Posterior vena cava (tissue), 2 donors: ENCODE results near the gene ZNF281. TPM values are rescaled to one million over a fixed set of nuclear protein-coding genes. Genes with fewer than 3 reads are reported as not detected.
"Not testable (repeated sequence)": the region's sequence is repeated elsewhere in the genome, so short reads cannot be mapped to it uniquely, and the experiment has no call there.

ENCODE experiments used
- DNase-seq: peaks from one replicate; pipeline ENCODE4 v3.0.0-alpha.2; 2020; ENCODE audit warnings: low spot score
- intact Hi-C, 2 donors: fragments of 100-400 bp; cut with DNase I; formaldehyde crosslinking; loops; one replicate each; pipeline versions ENCODE4 v1.14.1 to v1.14.2; 2022 to 2023
- total RNA-seq, 2 donors: library from RNA; stranded (reverse); fragmentation: NEBNext Ultra II Directional; extraction: Animal tissue kit (Norgen Biotek cat#: 25700); gene quantifications; one replicate each; pipeline ENCODE4 v1.2.1, GENCODE V29; 2021
- donor health status: DM: yes; HTN: yes; CAD: no.
- donor health status: DM: yes; HTN: yes; CAD: no.

ZNF281 gene
- total RNA-seq, 2 donors from 2014 or later = 8.9 to 12.0 TPM

DNA sequence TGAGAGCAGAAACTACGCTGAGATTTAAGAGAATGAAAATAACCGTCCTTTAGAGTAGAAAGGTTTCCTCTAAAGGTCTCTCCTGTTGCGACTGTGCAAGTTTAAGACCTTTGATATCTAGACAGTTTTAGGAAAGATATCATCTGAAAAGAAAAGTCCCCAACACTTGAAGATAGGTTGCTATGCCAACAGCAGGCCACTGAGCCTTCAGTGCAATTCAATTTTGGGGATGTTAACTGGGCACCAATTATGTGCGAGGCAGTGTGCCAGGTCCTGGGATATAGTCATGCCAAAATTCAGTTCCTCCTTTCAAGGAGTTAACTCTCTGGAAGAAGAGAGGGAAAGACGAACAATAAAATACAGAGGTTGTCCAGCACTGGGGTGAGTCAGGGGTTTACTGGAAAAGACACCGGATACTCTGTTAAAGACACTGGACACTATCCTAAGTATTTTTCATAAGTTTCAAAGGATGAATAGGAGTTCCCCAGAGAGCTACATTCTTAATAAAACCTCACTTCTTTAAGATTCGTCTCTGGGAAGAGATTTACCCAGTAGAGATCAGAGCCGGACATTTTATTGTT lies 25.5 kb upstream of the ZNF281 start:
- no peak for DNase-seq
- intact Hi-C loops = no loop called here

DNA sequence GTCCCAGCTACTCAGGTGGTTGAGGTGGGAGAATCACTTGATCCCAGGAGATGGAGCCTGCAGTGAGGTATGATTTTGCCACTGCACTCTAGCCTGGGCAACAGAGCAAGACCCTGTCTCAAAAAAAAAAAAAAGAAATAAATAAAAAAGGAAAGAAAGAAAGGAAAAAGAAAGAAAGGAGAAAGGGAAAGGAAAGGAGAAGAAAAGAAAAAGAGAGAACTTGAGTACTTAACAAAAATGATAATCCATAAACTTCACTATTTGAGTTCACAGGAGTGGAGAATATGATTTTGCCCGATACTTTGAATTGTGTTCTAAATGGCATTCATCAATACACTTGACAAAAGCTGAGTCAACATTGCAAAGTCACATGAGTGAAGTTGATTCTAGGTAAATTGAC lies 23.8 kb upstream of the ZNF281 start:
- no peak for DNase-seq
- intact Hi-C loops = no loop called here

DNA sequence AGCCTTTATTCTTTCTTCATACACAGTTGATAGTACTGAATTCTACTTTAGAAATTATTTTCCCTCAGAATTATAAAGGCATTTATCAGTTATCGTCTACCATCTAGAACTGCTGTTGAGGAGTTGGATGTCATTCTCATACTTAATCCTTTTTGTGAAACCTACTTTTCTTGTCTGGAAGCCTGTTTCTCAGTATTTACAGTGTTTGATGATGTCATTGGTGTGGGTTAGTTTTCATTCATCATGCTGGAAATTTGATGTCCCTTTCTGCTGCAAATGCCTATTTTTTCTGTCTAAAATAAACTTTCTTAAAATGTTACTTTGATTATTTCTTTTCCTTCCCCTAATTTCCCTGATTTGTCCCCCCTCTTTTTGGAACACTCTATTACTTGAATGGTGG lies 22.8 kb upstream of the ZNF281 start:
- intact Hi-C loops = no loop called here
- no peak for DNase-seq

DNA sequence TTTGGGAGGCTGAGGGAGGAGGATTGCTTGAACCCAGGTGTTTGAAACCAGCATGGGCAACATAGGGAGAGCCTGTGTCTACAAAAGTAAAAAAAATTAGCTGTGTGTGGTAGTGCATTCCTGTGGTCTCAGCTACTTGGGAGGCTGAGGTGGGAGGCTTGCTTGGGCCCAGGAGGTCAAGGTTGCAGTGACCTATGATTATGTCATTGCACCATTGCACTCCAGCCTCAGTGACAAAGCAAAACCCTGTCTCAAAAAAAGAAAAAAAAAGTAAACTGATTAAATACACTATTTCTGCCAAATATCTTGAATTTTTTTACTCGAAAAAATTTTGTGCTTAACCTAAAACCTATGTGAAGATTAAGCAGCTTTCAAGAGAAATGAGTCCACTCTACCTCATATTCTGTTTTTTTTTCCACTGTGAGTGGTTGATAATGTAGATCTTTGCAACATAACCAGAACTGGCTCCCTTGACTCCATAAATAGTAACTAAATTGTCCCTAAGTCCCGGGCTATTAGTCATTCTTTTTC lies 19.4 kb upstream of the ZNF281 start:
- intact Hi-C loops = no loop called here
- no peak for DNase-seq

DNA sequence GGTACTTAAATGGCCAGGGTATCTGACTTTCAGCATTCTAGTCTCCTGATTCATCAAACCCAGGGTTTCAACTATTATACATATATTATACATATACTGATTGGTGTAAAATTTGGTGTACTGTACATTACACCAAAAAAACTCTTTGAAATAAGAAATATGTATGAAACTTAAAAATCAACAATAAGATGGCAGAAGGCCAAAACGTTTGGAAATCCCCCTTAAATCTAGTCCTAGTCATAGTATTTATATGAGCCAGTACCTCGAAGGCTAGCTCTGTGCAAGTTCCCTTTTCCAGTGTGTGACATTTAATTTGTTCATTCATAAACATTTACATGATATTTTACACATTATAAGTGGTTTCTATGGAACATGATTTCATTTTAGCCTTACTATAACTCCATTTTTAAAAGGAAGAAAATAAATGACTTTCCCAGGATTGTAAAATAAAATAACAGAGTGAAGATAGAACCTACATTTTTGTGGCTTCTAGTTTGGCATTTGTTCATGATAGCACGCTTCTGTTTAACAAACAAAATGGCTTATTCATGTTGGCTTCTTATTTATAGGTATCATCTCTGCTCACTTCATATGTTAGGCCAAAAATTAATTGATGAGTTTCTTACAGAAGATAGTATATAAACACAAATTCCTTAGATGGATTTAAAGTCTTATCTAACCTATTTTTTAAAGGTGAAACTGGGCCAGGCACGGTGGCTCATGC lies 18.8 kb upstream of the ZNF281 start:
- intact Hi-C loops = no loop called here
- DNase-seq = no peak

DNA sequence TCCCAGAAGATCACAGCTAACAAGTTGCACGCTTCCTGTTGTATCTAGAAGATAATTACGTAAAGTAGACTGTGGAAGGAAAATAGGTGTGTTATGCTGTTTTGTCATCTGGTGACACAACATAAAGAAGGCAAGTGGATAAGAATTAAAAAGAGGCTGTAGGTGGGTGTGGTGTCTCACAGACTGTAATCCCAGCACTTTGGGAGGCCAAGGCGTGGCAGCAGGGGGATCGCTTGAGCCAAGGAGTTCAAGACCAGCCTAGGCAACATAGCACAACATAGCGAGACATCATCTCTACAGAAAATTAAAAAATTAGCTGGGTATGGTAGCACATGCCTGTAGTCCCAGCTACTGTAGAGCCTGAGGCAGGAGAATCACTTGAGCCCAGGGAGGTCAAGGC lies 17.9 kb upstream of the ZNF281 start:
- intact Hi-C loops = no loop called here
- no peak for DNase-seq

DNA sequence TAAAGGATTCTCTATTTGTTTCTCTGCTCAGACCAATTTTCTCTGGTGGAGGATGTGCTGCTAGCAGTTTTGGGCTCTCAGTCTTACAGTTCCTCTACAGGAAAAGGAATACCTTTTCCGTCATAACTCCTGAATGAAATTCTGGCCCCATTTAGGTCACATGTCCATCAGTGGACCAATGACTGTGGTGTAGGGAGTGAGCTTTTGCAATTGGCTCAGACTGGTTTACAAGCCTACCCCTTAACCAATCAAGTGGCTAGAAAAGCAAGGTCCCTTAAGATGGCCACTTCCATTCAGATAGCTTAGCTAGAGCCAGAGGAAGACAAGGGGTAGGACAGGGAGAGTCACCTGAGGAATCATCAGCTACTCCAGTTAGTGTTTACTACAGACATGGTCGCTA lies 16.4 kb upstream of the ZNF281 start:
- intact Hi-C loops = no loop called here
- DNase-seq = no peak

DNA sequence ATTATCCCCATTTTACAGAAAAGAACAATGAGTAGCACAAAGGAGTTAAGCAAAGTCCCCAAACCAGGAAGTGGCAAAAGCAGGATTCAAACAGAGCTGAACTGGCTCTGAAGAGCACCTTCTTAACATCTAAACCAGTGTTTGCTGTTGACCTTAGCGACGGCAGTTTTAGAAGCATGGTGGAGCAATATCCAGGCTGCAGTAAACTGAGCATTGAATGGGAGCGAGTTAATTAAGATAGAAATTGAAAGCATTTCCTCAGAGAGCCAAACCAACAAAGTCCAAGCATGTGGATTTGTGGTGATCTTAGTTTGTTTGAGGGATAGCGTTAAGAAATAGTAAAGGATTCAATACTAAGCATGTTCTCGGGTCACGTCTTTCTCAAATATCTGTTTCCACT lies 13.4 kb upstream of the ZNF281 start:
- intact Hi-C loops = no loop called here
- DNase-seq = no peak

GRCh38 chr1:200422211-200422610 lies 12.4 kb upstream of the ZNF281 start:
- DNase-seq = no peak
- intact Hi-C loops = no loop called here

DNA sequence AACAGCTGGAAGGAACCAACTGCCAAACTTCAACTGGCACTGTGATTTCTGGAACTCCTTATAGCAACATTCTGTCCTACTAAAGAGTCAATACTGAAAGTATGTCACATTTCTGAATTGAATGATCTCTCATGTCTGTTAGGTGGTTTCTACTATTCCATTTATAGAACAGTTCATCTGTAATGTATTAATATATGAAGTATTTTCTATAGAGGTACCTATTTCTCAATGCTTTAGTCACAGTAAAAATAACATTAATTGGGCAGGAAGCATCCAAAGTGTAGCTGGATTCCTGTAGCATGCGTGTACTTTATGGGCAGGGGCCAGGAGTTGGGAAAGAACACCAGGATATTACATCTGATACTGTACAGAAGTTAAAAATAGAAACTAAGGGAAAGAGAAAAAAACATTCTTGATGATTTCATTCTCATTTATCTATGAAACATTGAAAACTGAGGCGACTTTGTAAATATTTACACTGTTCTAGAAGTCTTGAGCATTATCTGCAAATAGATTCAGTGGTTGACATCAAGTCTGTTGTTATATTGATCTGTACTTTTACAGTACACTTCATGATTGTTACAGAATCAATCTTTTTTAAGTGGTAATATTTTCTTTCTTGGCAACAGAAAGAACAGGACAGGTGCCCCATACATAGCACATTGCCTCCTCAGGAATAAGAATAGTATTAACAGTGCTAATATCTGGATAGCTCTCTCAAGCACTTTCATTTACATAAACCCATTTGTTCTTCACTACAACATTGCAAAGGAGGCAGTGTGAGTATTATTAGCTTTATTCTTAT lies 6.2 kb upstream of the ZNF281 start:
- intact Hi-C loops = no loop called here
- DNase-seq = peak; percentile 85

GRCh38 chr1:200415227-200415626 lies 5.4 kb upstream of the ZNF281 start:
- intact Hi-C loops = no loop called here
- no peak for DNase-seq

DNA sequence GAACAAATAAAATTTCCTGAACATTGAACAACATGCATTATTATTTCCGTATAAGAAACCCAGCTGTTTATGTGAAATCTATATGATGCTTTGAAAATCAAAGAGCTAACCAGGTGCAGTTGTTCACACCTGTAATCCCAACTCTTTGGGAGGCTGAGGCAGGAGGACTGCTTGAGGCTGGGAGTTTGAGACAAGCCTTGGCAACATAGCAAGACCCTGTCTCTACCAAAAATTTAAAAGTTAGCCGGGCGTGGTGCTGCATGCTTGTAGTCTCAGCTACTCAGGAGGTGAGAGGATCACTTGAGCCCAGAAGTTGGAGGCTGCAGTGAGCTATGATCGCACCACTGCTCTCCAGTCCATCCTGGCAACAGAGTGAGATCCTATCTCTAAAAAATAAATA lies 4.8 kb upstream of the ZNF281 start:
- DNase-seq = no peak
- intact Hi-C loops = no loop called here

DNA sequence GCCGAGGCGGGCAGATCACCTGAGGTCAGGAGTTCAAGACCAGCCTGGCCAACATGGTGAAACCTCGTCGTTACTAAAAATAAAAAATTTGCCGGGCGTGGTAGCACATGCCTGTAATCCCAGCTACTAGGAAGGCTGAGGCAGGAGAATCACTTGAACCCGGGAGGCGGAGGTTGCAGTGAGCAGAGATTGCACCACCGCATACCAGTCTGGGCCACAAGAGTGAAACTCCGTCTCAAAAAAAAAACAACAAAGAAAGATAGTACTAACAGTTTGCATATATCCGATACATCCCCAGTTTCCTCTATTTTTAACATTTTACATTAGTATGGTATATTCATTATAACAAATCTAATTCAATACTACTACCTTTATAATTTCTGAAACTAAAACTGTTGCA lies 3.9 kb upstream of the ZNF281 start:
- intact Hi-C loops = not testable (repeated sequence)

DNA sequence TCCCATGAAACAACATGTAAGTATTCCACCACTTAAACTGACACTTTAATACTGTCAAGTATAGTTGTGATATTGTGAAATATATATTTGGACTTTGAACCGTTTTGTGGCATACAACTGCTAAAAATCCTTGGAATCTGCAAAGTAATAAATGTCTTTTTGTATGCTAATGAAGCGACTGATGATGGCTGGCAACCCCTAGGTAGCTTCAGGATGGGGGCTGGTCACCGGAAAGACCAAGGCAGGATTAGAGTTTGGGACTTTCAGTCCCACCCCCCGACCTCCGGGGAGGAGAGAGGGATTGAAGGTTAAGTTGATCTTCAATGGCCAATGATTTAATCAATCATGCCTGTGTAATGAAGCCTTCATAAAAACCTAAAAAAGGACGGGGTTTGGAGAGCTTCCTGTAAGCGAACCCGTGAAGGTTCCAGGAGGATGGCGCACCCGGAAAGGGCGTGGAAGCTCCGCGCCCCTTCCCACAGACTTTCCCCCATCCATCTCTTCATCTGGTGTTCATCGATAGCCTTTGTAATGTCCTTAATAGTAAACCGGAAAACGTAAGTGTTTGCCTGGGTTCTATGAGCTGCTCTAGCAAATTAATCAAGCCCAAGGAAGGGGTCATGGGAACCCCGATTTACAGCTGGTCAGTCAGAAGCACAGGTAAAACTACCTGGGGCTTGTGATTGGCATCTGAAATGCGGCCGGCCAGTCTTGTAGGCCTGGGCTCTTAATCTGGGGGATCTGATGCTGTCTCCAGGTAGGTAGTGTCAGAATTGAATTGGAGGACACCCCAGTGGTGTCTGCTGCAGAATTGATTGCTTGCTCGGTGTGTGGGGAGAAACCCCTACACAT lies 1.8 kb upstream of the ZNF281 start:
- DNase-seq = no peak
- intact Hi-C loops = no loop called here

More for the DNA sequence above, 3.9 kb upstream of the ZNF281 start:
- DNase-seq = not testable (repeated sequence)

DNA sequence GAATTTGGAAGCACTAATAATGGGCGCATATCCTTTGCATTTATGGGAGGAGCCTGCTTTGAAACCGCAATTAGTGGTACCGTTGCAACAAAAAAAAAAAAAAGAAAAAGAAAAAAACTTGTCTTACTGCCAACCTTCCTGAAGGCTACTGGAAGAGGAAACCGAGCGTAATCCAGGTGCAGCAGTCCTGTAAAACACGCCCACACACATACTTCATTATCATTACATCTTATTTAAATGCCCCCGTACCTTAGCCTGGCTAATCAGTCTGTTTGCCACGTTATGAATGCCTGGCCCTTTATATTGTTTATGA lies 686 bp upstream of the ZNF281 start:
- intact Hi-C loops = no loop called here
- no peak for DNase-seq

DNA sequence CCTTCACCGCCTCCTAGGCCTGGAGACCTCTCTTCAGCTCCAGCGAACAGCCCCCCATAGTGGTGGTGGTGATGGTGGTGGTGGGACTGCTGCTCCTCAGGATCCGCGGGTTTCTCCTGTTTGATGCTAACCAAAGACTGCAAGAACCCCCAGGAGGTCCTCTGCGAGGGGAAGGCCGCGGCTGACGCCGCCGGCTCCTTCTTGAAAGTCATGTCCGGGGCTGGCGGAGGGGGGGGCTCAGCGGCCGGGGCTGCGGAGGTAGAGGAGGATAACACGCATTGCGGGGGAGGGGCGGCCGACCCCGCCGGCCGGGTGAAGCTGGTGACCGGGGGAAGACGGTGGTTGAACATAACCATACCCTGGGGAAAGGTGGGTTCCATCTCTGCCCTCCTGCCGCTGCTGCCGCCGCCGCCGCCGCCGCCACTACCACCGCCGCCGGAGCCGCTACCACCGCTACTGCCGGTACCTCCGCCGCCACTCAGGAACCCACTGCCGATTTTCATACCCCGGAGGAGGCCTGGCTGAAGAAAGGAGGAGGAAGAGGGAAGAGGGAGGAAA lies 554 bp downstream of the ZNF281 start:
- intact Hi-C loops = no loop called here
- peak; percentile 86 for DNase-seq

DNA sequence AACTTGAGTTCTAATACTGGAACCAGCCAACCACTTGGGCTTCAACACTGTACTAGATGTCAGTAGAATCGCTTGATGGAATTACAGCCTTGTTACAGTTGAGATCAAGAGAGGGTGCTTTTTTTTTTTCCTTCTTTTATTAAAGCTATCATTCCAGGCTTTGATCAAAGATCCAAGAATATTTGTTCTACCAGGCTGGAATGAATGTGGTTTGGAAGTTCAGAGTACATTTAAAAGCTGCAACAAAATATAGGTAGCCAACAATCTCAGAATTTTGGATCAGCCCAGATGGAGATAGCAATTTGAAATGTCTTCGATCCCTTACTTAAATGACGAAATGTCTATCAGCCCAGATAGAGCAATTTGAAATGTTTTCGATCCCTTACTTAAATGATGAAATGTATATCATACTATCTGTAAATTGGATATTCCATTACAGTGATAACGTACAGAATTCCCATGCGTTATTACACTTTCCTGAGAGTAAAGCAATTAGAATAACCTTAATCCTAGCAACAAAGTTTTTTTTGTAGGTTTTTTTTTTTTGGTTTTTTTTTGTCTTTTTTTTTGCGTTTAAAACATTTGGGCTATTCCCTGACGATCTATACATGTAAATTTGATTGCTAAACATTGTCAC lies 3.6 kb downstream of the ZNF281 start:
- DNase-seq = no peak
- intact Hi-C loops = no loop called here

DNA sequence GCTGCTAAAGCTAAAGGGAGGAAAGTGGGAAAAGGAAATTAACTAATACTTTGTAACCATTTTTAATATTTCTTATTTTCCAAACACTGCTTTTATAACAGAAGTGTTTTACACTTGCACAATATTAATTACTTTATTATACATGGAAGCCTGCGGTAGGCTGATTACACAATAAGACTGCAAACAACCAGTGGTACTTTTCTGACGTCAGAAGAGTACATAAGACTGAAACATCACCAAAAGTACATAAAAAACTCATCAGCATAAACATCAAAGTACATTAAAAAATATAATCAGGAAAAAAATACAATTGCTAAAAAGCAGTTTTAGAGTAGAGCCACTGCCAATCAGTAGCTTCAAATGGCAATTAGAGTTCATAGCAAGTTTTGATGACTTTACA lies 4.6 kb downstream of the ZNF281 start:
- no peak for DNase-seq
- intact Hi-C loops = no loop called here

DNA sequence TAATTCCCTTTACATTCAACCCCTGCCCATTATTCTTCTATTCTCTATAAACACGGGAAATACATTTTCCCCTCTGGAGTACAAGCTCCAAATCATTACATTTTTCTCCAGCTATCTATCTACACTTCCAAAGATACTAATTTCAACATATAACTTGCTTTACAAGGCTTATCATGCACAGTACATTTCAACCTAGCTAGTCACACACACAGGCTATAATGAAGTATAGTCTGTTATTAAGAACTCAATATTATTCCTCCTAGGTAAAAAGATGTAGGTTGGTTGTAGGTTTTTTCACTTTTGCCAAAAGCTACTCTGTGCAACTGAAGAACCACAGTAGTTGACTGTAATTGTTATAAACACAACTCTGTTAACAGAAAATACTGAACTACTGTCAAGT lies 8.1 kb downstream of the ZNF281 start:
- intact Hi-C loops = no loop called here
- no peak for DNase-seq
